T-cell (primary cell): Measurements from ENCODE around the gene BCKDK. TPM values are rescaled to one million over a fixed set of nuclear protein-coding genes. Genes with fewer than 3 reads are reported as not detected.

Experiments used
- ATAC-seq, 4 experiments: fragments of 200-7000 bp in 3 of 4; fragments of 150-1000 bp in 1 of 4; cut with Tn5 transposase; replicated peaks in 1 of 4; 1 replicate in 3 of 4; 2 replicates in 1 of 4; pipeline ENCODE4 v1.10.0; 2021; ENCODE audit warnings: moderate library complexity in 3 of 4, mild to moderate bottlenecking in 2 of 4, moderate number of reproducible peaks in 1 of 4
- CTCF ChIA-PET, 2 donors: fragments of 300-600 bp; sonication (Branson Sonifier 250); formaldehyde crosslinking; loops; one replicate each; lab custom pipeline; 2022; ENCODE audit warnings: antibody characterized with exemption in 2 of 2; lab: Charles Lee
- POLR2A ChIA-PET, 2 donors: fragments of 300-600 bp; sonication (Branson Sonifier 250); formaldehyde crosslinking; loops; one replicate each; lab custom pipeline; 2022; ENCODE audit warnings: antibody characterized with exemption in 2 of 2; lab: Charles Lee
- DNase-seq, 35 experiments: peaks; one replicate each; pipeline versions ENCODE4 v3.0.0 to v3.0.0-alpha.2; 2013 to 2023
- H3K27ac ChIP-seq: one replicate; pipeline ENCODE4 v1.5.1; 2013; ENCODE audit warnings: low read length
- H3K27me3 ChIP-seq, 2 experiments: replicated peaks in 1 of 2; 1 replicate in 1 of 2; 2 replicates in 1 of 2; pipeline versions ENCODE4 v1.6.1 to v1.7.0; 2013; ENCODE audit warnings: low read length in 1 of 2, mixed read lengths in 1 of 2; ENCODE audit not compliant: control insufficient read depth in 2 of 2, insufficient read depth in 2 of 2; ENCODE audit errors: extremely low read depth in 1 of 2
- H3K36me3 ChIP-seq, 2 donors: 1 replicate in 1 of 2; 2 replicates in 1 of 2; pipeline versions ENCODE4 v1.6.1 to v1.7.0; 2013; ENCODE audit warnings: low read length in 1 of 2; ENCODE audit not compliant: control insufficient read depth in 2 of 2, insufficient read depth in 1 of 2; ENCODE audit errors: extremely low read depth in 1 of 2
- H3K4me1 ChIP-seq, 2 experiments: 1 replicate in 1 of 2; 2 replicates in 1 of 2; pipeline versions ENCODE4 v1.6.1 to v1.7.0; 2013; ENCODE audit warnings: low read length in 2 of 2, mixed read lengths in 1 of 2; ENCODE audit not compliant: insufficient read depth in 2 of 2, control insufficient read depth in 1 of 2; ENCODE audit errors: extremely low read depth in 1 of 2
- H3K4me3 ChIP-seq, 2 donors: 1 replicate in 1 of 2; 2 replicates in 1 of 2; pipeline versions ENCODE4 v1.5.1 to v1.7.0; 2013; ENCODE audit warnings: mild to moderate bottlenecking in 2 of 2, low read length in 1 of 2, moderate library complexity in 1 of 2; ENCODE audit not compliant: control insufficient read depth in 1 of 2; ENCODE audit errors: extremely low read depth in 1 of 2
- H3K9me3 ChIP-seq: 2 replicates; pipeline ENCODE4 v1.7.0; 2013
- H3K27ac Mint-ChIP-seq, 2 donors: one replicate each; pipeline ENCODE4 v1.8.0; 2020 to 2021; ENCODE audit warnings: mild to moderate bottlenecking in 2 of 2, mixed read lengths in 2 of 2
- H3K27me3 Mint-ChIP-seq, 2 donors: one replicate each; pipeline ENCODE4 v1.8.0; 2021 to 2022; ENCODE audit warnings: mixed read lengths in 2 of 2
- H3K36me3 Mint-ChIP-seq: one replicate; pipeline ENCODE4 v1.8.0; 2021; ENCODE audit warnings: mixed read lengths
- H3K4me1 Mint-ChIP-seq, 3 donors: one replicate each; pipeline ENCODE4 v1.8.0; 2020 to 2022; ENCODE audit warnings: mixed read lengths in 3 of 3, mild to moderate bottlenecking in 1 of 3
- H3K4me3 Mint-ChIP-seq, 3 donors: one replicate each; pipeline ENCODE4 v1.8.0; 2020 to 2022; ENCODE audit warnings: mild to moderate bottlenecking in 3 of 3, mixed read lengths in 3 of 3, moderate library complexity in 3 of 3
- H3K9me3 Mint-ChIP-seq, 3 donors: one replicate each; pipeline ENCODE4 v1.8.0; 2020 to 2022; ENCODE audit warnings: mixed read lengths in 3 of 3
- WGBS: methylation state at CpG from one replicate; pipeline ENCODE4 v1.1.5; 2013; ENCODE audit warnings: missing lambda C conversion rate; ENCODE audit not compliant: insufficient coverage; 5-methylcytosine and 5-hydroxymethylcytosine counted together
- total RNA-seq, 35 experiments: library from RNA in 6 of 35; stranded (reverse) in 6 of 35; fragments of 120-200 nt in 1 of 35; gene quantifications; one replicate each; pipeline versions ENCODE4 v1.2.1 to v1.2.4 and lab custom pipeline; 2013 to 2026

BCKDK gene
- total RNA-seq, 5 donors from 2014 or later (not counting 1 experiment from before 2014, with no cell fraction given) = 7.6 to 21.3 (median 19.3) TPM

DNA sequence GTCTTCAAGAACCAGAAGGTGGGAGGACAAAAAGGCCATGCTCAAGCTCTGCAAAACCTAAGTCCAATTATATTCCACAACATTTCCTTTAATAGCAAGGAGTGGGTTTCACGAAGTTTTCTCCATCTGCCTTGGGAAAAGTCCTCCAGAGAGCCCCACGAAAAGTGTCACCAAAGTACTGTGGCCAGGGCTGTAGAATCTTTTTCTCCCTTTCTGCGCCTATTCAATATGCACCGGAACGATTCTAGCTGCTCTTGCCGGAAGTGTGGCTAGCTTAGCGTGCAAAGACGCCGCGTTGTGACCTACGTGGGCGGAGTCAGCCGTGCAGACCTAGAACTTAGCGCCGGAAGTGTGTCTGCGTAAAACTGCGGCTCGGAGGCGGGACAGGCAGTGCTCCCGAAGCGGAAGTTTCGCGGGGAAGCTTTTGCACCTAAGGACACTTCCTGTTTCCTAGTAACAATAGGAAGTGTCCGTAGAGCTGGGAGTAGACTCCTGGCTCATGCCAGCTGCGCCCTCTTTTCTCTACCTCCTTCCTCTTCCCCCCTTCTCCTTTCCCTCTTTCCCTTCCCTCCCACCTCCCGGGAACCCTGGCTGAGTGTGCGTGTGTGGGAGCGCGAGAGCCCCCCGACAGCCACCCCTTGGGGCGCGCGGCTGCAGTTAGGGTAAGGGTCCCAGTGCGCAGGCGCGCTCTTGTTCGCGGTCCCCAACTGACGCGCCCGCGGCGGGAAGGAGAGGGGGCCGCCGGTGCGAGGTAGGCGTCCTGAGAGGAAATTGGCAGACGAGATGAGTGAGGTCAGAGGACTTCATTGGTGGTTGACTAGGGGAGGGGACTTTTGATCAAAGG is 34.0 kb upstream of the BCKDK start, which contains the start of the genes ZNF646 and ZNF668:
Gene ZNF646, plus strand, starts transcription at position 453 of the 844 bp plus-strand sequence. CDS start 1,903 bp downstream, outside the sequence.
Gene ZNF668, minus strand, starts transcription at position 271 of the 844 bp plus-strand sequence. CDS start 9,781 bp downstream, outside the sequence.
- Mint-ChIP-seq H3K9me3 (no peaks in the 10 kb centered on the region), H3K4me3 (peak within 1 kb of the TSS; percentile 92 to 96 (median 94)), H3K36me3 (peaks cover 16% of the 10 kb centered on the region), H3K4me1 (peaks cover 39 to 47% (median 46%) of the 10 kb centered on the region in 3 donors), H3K27me3 (no peaks in the 10 kb centered on the region), H3K27ac (peak within 1 kb of the TSS; percentile 95 to 97)
- ChIA-PET POLR2A (interaction anchor here in 1 of 2 donors (0.5 to 1.4 kb wide), 7 partner anchors 41 to 385 kb away, joined by 3 to 11 read pairs (median 4); partner anchors contain the start of genes ARMC5 and KAT8), CTCF (interaction anchor here in 1 of 2 donors (0.7 to 1.6 kb wide), 6 partner anchors 40 to 795 kb away, joined by 3 to 15 read pairs (median 4); partner anchors contain the start of genes KAT8 and STX4)
- Histone ChIP-seq H3K4me1 (peaks cover 14 to 34% of the 10 kb centered on the region in 2 experiments), H3K27me3 (no peaks in the 10 kb centered on the region), H3K9me3 (no peaks in the 10 kb centered on the region), H3K36me3 (peaks cover 17 to 31% of the 10 kb centered on the region in 2 donors), H3K4me3 (peak within 1 kb of the TSS; percentile 69 to 95), H3K27ac (peak within 1 kb of the TSS; percentile 89)
- DNase-seq (peak; percentile 89 to 99 (median 98)), ATAC-seq (peak; percentile 85 to 88 (median 86))
- WGBS = under 1% methylated on average over 38 of the region's 48 CpGs

DNA sequence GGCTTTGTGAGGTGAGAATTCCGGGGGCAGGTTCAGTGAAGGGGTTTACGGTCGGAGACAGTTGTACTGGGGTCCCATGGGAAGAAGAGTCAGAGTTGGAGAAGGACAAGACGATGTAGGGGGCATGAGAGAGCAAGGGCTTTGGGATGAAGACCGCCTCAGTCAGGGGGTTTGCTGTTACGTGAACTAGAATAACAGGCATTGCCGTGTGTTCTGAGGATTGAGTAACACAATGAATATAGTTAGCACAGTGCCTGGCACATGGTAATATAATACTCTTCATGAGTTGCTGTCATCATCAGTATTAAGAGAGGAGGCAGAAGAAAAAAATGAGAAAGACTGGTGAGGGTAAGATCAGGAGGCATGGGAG is 33.4 kb upstream of the BCKDK start:
- peak overlapping the region; percentile 90 to 96 (median 92) for H3K4me3 Mint-ChIP-seq

DNA sequence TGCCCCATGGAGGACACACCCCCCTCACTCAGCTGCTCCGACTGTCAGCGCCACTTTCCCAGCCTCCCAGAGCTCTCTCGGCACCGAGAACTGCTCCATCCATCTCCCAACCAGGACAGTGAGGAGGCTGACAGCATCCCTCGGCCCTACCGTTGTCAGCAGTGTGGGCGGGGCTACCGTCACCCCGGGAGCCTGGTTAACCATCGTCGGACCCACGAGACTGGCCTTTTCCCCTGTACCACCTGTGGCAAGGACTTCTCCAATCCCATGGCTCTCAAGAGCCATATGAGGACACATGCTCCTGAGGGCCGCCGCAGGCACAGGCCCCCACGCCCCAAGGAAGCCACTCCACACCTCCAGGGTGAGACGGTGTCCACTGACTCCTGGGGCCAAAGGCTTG is 31.9 kb upstream of the BCKDK start:
- 97% methylated on average over 12 of the region's 16 CpGs for WGBS
- CTCF ChIA-PET = no interaction called here
- peak overlapping the region in 2 of 3 donors; percentile 6 to 92 for H3K4me3 Mint-ChIP-seq

More for the DNA sequence above, 33.4 kb upstream of the BCKDK start:
- Histone ChIP-seq H3K4me3 (peak overlapping the region; percentile 69 to 95), H3K4me1 (peaks cover 14 to 41% of the 10 kb centered on the region in 2 experiments), H3K9me3 (no peaks in the 10 kb centered on the region), H3K27ac (peak overlapping the region; percentile 89), H3K36me3 (peaks cover 21 to 37% of the 10 kb centered on the region in 2 donors), H3K27me3 (no peaks in the 10 kb centered on the region)
- DNase-seq = no peak
- no peak for ATAC-seq
- ChIA-PET POLR2A (interaction anchor here in 1 of 2 donors (1.4 kb wide), 1 partner anchor 43 kb away, joined by 6 read pairs; the partner anchor contains the start of gene KAT8), CTCF (interaction anchor here in 1 of 2 donors (1.2 to 1.6 kb wide), 2 partner anchors 41 to 385 kb away, joined by 3 to 4 read pairs; partner anchors contain the start of gene STX4)
- Mint-ChIP-seq H3K4me1 (peaks cover 39 to 46% (median 45%) of the 10 kb centered on the region in 3 donors), H3K27me3 (no peaks in the 10 kb centered on the region), H3K27ac (peak overlapping the region; percentile 95 to 97), H3K9me3 (no peaks in the 10 kb centered on the region), H3K36me3 (peaks cover 21% of the 10 kb centered on the region)
- WGBS = 2% methylated on average over 7 of the region's 7 CpGs

DNA sequence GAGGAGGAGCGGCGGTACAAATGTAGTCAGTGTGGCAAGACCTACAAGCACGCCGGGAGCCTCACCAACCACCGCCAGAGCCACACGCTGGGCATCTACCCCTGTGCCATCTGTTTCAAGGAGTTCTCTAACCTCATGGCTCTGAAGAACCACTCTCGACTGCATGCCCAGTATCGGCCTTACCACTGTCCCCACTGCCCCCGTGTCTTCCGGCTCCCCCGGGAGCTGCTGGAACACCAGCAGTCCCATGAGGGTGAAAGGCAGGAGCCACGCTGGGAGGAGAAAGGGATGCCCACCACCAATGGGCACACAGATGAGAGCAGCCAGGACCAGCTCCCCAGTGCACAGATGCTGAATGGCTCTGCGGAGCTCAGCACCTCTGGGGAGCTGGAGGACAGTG is 31.2 kb upstream of the BCKDK start:
- CTCF ChIA-PET = no interaction called here
- H3K27me3 ChIP-seq = no peaks in the 10 kb centered on the region
- ATAC-seq (no peak), DNase-seq (no peak)
- Mint-ChIP-seq H3K4me3 (no peak overlapping the region), H3K4me1 (peaks cover 45 to 49% (median 45%) of the 10 kb centered on the region in 3 donors), H3K9me3 (no peaks in the 10 kb centered on the region), H3K36me3 (peaks cover 26% of the 10 kb centered on the region), H3K27me3 (no peaks in the 10 kb centered on the region), H3K27ac (no peak overlapping the region)
- H3K27ac ChIP-seq = no peak overlapping the region
- H3K36me3 ChIP-seq = peaks cover 30 to 58% of the 10 kb centered on the region in 2 donors
- H3K9me3 ChIP-seq = no peaks in the 10 kb centered on the region
- POLR2A ChIA-PET = no interaction called here
- H3K4me1 ChIP-seq = peaks cover 9 to 54% of the 10 kb centered on the region in 2 experiments
- H3K4me3 ChIP-seq = no peak overlapping the region
- WGBS = 98% methylated on average over 13 of the region's 13 CpGs

More for the DNA sequence above, 31.9 kb upstream of the BCKDK start:
- peaks cover 14 to 52% of the 10 kb centered on the region in 2 experiments for H3K4me1 ChIP-seq
- H3K27ac Mint-ChIP-seq = no peak overlapping the region
- no peak overlapping the region for H3K27ac ChIP-seq
- H3K9me3 ChIP-seq = no peaks in the 10 kb centered on the region
- peaks cover 26% of the 10 kb centered on the region for H3K36me3 Mint-ChIP-seq
- H3K27me3 ChIP-seq = no peaks in the 10 kb centered on the region
- H3K4me1 Mint-ChIP-seq = peaks cover 44 to 53% (median 50%) of the 10 kb centered on the region in 3 donors
- no peak overlapping the region for H3K4me3 ChIP-seq
- peaks cover 29 to 52% of the 10 kb centered on the region in 2 donors for H3K36me3 ChIP-seq
- no peaks in the 10 kb centered on the region for H3K9me3 Mint-ChIP-seq
- POLR2A ChIA-PET = no interaction called here
- no peak for ATAC-seq
- no peak for DNase-seq
- H3K27me3 Mint-ChIP-seq = no peaks in the 10 kb centered on the region

DNA sequence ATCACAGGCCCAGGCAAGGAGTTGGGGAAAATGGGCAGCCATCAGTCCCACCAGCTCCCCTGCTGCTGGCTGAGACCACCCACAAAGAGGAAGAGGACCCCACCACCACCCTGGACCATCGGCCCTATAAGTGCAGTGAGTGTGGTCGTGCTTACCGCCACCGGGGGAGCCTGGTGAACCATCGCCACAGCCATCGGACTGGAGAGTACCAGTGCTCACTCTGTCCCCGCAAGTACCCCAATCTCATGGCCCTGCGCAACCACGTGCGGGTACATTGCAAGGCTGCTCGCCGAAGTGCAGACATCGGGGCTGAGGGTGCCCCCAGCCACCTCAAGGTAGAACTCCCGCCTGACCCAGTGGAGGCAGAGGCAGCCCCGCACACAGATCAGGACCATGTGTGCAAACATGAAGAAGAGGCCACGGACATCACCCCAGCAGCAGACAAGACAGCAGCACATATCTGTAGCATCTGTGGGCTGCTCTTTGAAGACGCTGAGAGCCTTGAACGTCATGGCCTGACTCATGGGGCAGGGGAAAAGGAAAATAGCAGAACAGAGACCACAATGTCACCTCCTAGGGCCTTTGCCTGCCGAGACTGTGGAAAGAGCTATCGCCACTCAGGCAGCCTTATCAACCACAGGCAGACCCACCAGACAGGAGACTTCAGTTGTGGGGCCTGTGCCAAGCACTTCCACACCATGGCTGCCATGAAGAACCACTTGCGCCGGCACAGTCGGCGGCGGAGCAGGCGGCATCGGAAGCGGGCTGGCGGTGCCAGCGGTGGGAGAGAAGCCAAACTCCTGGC is 30.4 kb upstream of the BCKDK start:
- no peaks in the 10 kb centered on the region for H3K9me3 ChIP-seq
- H3K27ac Mint-ChIP-seq = no peak overlapping the region

More for the DNA sequence above, 30.4 kb upstream of the BCKDK start:
- DNase-seq (no peak), ATAC-seq (no peak)
- Histone ChIP-seq H3K36me3 (peaks cover 30 to 64% of the 10 kb centered on the region in 2 donors), H3K4me1 (peaks cover 4 to 52% of the 10 kb centered on the region in 2 experiments), H3K4me3 (no peak overlapping the region), H3K27me3 (no peaks in the 10 kb centered on the region), H3K27ac (no peak overlapping the region)
- H3K4me1 Mint-ChIP-seq = peaks cover 42 to 47% (median 43%) of the 10 kb centered on the region in 3 donors
- CTCF ChIA-PET = no interaction called here
- POLR2A ChIA-PET = no interaction called here
- WGBS = 95% methylated on average over 28 of the region's 30 CpGs
- no peaks in the 10 kb centered on the region for H3K9me3 Mint-ChIP-seq
- H3K4me3 Mint-ChIP-seq = no peak overlapping the region
- peaks cover 30% of the 10 kb centered on the region for H3K36me3 Mint-ChIP-seq
- no peaks in the 10 kb centered on the region for H3K27me3 Mint-ChIP-seq
